ENCODE data around the gene SHISAL2A. TPM values are rescaled to one million over a fixed set of nuclear protein-coding genes. Genes with fewer than 3 reads are reported as not detected.

Gene SHISAL2A
- total RNA-seq, 1 donor from 2014 or later: 0.65 TPM

- H3K4me1 Mint-ChIP-seq: peaks cover 33% of the 10 kb centered on the region
- H3K27ac Mint-ChIP-seq (ENCODE audit: unreplicated experiment): no peak overlapping the region
- no peaks in the 10 kb centered on the region for H3K27me3 Mint-ChIP-seq (ENCODE audit: low read depth)
- no peak for DNase-seq (ENCODE audit: low read depth, low spot score)
- H3K36me3 Mint-ChIP-seq (ENCODE audit: low read depth): no peaks in the 10 kb centered on the region
- TF ChIP-seq CTCF (conservative IDR thresholded peaks at IDR 0.05): no peak
- no peak overlapping the region for H3K4me3 Mint-ChIP-seq
- no peaks in the 10 kb centered on the region for H3K9me3 Mint-ChIP-seq
Observed at GRCh38 chr1:52659356-52659755, 26.4 kb downstream of the SHISAL2A start.

- H3K4me1 Mint-ChIP-seq: peaks cover 36% of the 10 kb centered on the region
- no peak for TF ChIP-seq CTCF (conservative IDR thresholded peaks at IDR 0.05)
- no peaks in the 10 kb centered on the region for H3K9me3 Mint-ChIP-seq
- H3K27ac Mint-ChIP-seq (ENCODE audit: unreplicated experiment): no peak overlapping the region
- no peak for DNase-seq (ENCODE audit: low read depth, low spot score)
- no peaks in the 10 kb centered on the region for H3K36me3 Mint-ChIP-seq (ENCODE audit: low read depth)
- no peak overlapping the region for H3K4me3 Mint-ChIP-seq
- no peaks in the 10 kb centered on the region for H3K27me3 Mint-ChIP-seq (ENCODE audit: low read depth)
Observed at GRCh38 chr1:52659851-52660596, 27.1 kb downstream of the SHISAL2A start.

GRCh38 chr1:52660807-52661206 is 27.8 kb downstream of the SHISAL2A start:
- H3K27ac Mint-ChIP-seq (ENCODE audit: unreplicated experiment): no peak overlapping the region
- no peaks in the 10 kb centered on the region for H3K36me3 Mint-ChIP-seq (ENCODE audit: low read depth)
- peaks cover 42% of the 10 kb centered on the region for H3K4me1 Mint-ChIP-seq
- H3K27me3 Mint-ChIP-seq (ENCODE audit: low read depth): no peaks in the 10 kb centered on the region
- H3K9me3 Mint-ChIP-seq: no peaks in the 10 kb centered on the region
- no peak overlapping the region for H3K4me3 Mint-ChIP-seq
- no peak for DNase-seq (ENCODE audit: low read depth, low spot score)
- no peak for TF ChIP-seq CTCF (conservative IDR thresholded peaks at IDR 0.05)

- Mint-ChIP-seq H3K4me1 (peaks cover 42% of the 10 kb centered on the region), H3K27me3 (ENCODE audit: low read depth) (no peaks in the 10 kb centered on the region), H3K36me3 (ENCODE audit: low read depth) (no peaks in the 10 kb centered on the region), H3K4me3 (peak overlapping the region; percentile 70), H3K9me3 (no peaks in the 10 kb centered on the region), H3K27ac (ENCODE audit: unreplicated experiment) (peak overlapping the region; percentile 97)
- DNase-seq (ENCODE audit: low read depth, low spot score): peak; percentile 62
- no peak for TF ChIP-seq CTCF (conservative IDR thresholded peaks at IDR 0.05)
Observed at GRCh38 chr1:52662645-52663313, 29.8 kb downstream of the SHISAL2A start.

GRCh38 chr1:52663716-52664115 is 30.7 kb downstream of the SHISAL2A start:
- no peak for DNase-seq (ENCODE audit: low read depth, low spot score)
- Mint-ChIP-seq H3K9me3 (no peaks in the 10 kb centered on the region), H3K27me3 (ENCODE audit: low read depth) (no peaks in the 10 kb centered on the region), H3K27ac (ENCODE audit: unreplicated experiment) (no peak overlapping the region), H3K4me3 (no peak overlapping the region), H3K36me3 (ENCODE audit: low read depth) (no peaks in the 10 kb centered on the region), H3K4me1 (peaks cover 42% of the 10 kb centered on the region)
- TF ChIP-seq CTCF (conservative IDR thresholded peaks at IDR 0.05): no peak

Data from neural crest cell (in vitro differentiated cells).